Hepatocyte (in vitro differentiated cells): ENCODE results near the gene TF. TPM values are rescaled to one million over a fixed set of nuclear protein-coding genes. Genes with fewer than 3 reads are reported as not detected.

Experiments
- DNase-seq: peaks from one replicate; pipeline ENCODE4 v3.0.0-alpha.2; 2016; ENCODE audit warnings: low spot score
- H2AFZ ChIP-seq: fragments of 200-600 bp; sonication (generic); 2 replicates; pipeline ENCODE4 v1.6.0; 2016; ENCODE audit warnings: antibody characterized with exemption, mild to moderate bottlenecking
- H3K27ac ChIP-seq: fragments of 200-600 bp; sonication (generic); 2 replicates; pipeline ENCODE4 v1.5.1; 2016; ENCODE audit warnings: mild to moderate bottlenecking
- H3K27me3 ChIP-seq: fragments of 200-600 bp; sonication (generic); 2 replicates; pipeline ENCODE4 v1.6.1; 2016
- H3K36me3 ChIP-seq: fragments of 200-600 bp; sonication (generic); replicated peaks from 2 replicates; pipeline ENCODE4 v1.5.1; 2016; ENCODE audit warnings: low read depth; ENCODE audit not compliant: insufficient read depth
- H3K4me1 ChIP-seq: fragments of 200-600 bp; sonication (generic); 2 replicates; pipeline ENCODE4 v1.5.1; 2016; ENCODE audit warnings: mild to moderate bottlenecking, moderate library complexity; ENCODE audit not compliant: insufficient read depth
- H3K4me2 ChIP-seq: fragments of 200-600 bp; sonication (generic); 2 replicates; pipeline ENCODE4 v1.6.0; 2016
- H3K4me3 ChIP-seq: fragments of 200-600 bp; sonication (generic); 2 replicates; pipeline ENCODE4 v1.5.1; 2016; ENCODE audit warnings: mild to moderate bottlenecking
- H3K79me2 ChIP-seq: fragments of 200-600 bp; sonication (generic); 2 replicates; pipeline ENCODE4 v1.6.0; 2017; ENCODE audit warnings: mild to moderate bottlenecking
- H3K9me2 ChIP-seq: fragments of 200-600 bp; sonication (generic); replicated peaks from 2 replicates; pipeline ENCODE4 v1.6.0; 2017; ENCODE audit warnings: mild to moderate bottlenecking; ENCODE audit not compliant: insufficient read depth
- H3K9me3 ChIP-seq: fragments of 200-600 bp; sonication (generic); 2 replicates; pipeline ENCODE4 v1.5.1; 2016; ENCODE audit warnings: low read depth, mild to moderate bottlenecking
- H4K20me1 ChIP-seq: fragments of 200-600 bp; sonication (generic); 2 replicates; pipeline ENCODE4 v1.6.0; 2016; ENCODE audit warnings: mild to moderate bottlenecking; ENCODE audit not compliant: insufficient read depth, poor library complexity, severe bottlenecking
- EZH2 ChIP-seq: fragments of 200-600 bp; sonication (generic); IDR thresholded peaks from 2 replicates; pipeline ENCODE4 v1.6.1; 2016; ENCODE audit warnings: antibody characterized with exemption, mild to moderate bottlenecking, borderline replicate concordance
- EZH2phosphoT487 ChIP-seq: fragments of 200-600 bp; sonication (generic); IDR thresholded peaks from one replicate; pipeline ENCODE4 v1.6.1; 2018; ENCODE audit warnings: antibody characterized with exemption, mild to moderate bottlenecking, low read depth, moderate library complexity; ENCODE audit not compliant: unreplicated experiment, severe bottlenecking
- WGBS: methylation state at CpG from one replicate; pipeline ENCODE4 v1.1.6; 2016; ENCODE audit warnings: low lambda C conversion rate; ENCODE audit errors: missing lambda C conversion rate; 5-methylcytosine and 5-hydroxymethylcytosine counted together
- polyA plus RNA-seq: library from polyadenylated mRNA; unstranded; fragments of >200 nt; fragmentation: Nextera tagmentation; extraction: Ambion mirVana; gene quantifications from 2 replicates; pipeline ENCODE4 v1.2.1, GENCODE V29; 2016
- total RNA-seq: library from RNA; depleted of rRNA; stranded (reverse); fragments of >200 nt; gene quantifications from 2 replicates; pipeline ENCODE4 v1.2.3, GENCODE V29; 2014
- TF ChIP-seq, protein P1 (sequence below): fragments of 200-600 bp; sonication (generic); IDR thresholded peaks from 2 replicates; pipeline ENCODE4 v1.5.1; 2016; ENCODE audit warnings: antibody characterized with exemption, mild to moderate bottlenecking; ENCODE audit not compliant: poor library complexity

Gene TF
- total and polyA plus RNA-seq, 2 experiments from 2014 or later = 577 to 642 TPM

DNA sequence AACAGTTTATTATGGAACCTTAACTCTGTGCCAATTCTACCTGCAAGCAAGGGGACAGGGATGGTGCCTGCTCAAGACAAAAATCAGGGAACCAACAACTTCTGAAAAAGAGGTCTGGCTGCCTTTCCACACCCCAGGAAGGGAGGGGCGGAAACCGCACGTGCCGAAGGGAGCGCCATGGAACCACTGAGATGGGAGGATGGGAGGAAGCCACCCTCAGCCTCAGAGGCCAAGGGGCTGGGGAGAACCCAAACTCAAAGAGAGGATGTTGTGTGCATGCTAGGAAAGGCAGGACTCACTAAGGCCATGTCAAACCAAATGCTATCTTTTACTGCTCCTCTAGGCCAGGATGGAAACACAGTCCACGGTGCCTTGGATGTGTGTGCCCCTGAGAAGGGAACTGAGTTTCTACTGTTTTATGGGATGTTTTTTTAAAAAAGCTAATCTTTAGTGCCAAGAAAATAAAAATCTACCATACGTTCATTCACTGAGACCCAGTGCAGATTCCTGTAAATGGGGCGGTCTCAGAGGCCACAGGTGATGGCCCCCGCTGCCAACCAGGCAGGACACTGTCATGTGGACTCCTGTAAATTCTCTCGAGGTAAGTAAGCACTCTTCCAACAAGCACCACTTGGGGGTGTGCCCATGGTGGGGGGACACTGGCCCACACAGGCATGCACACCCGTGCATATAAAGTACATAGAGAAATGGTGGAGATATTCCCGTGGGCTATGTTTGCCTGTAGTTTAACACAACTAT is 80.0 kb downstream of the TF start:
- H4K20me1 ChIP-seq = no peaks in the 10 kb centered on the region
- no peaks in the 10 kb centered on the region for H3K9me2 ChIP-seq
- H3K27ac ChIP-seq = no peak overlapping the region
- H3K36me3 ChIP-seq = no peaks in the 10 kb centered on the region
- no peaks in the 10 kb centered on the region for H3K27me3 ChIP-seq
- H3K79me2 ChIP-seq = no peaks in the 10 kb centered on the region
- no peak overlapping the region for H2AFZ ChIP-seq
- DNase-seq = no peak
- no peak overlapping the region for H3K4me2 ChIP-seq
- no peaks in the 10 kb centered on the region for H3K4me1 ChIP-seq
- no peaks in the 10 kb centered on the region for H3K9me3 ChIP-seq
- 94% methylated on average over 12 of the region's 12 CpGs for WGBS
- TF ChIP-seq, protein P1, sequence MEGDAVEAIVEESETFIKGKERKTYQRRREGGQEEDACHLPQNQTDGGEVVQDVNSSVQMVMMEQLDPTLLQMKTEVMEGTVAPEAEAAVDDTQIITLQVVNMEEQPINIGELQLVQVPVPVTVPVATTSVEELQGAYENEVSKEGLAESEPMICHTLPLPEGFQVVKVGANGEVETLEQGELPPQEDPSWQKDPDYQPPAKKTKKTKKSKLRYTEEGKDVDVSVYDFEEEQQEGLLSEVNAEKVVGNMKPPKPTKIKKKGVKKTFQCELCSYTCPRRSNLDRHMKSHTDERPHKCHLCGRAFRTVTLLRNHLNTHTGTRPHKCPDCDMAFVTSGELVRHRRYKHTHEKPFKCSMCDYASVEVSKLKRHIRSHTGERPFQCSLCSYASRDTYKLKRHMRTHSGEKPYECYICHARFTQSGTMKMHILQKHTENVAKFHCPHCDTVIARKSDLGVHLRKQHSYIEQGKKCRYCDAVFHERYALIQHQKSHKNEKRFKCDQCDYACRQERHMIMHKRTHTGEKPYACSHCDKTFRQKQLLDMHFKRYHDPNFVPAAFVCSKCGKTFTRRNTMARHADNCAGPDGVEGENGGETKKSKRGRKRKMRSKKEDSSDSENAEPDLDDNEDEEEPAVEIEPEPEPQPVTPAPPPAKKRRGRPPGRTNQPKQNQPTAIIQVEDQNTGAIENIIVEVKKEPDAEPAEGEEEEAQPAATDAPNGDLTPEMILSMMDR = no peak
- no peak for TF ChIP-seq EZH2
- TF ChIP-seq EZH2phosphoT487 = no peak
- H3K4me3 ChIP-seq = no peak overlapping the region

DNA sequence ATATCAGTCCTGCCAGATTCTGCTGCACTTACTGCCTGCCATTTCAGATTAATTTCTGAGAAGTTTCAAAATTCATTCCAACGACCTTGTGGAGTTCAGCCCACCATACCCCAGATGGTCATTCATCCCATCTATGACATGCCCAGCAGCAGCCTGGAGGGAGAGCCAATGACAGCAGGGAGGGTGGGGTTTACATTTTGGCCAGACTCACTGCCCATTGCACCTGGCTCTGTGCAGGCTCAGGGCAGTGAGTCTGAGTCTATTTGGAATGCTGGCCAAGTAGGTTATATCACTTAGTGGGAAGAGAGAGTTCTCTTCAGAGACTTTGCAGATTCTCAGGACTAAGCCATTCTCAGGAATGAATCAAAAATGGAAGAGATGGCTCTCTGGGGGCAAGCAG is 80.9 kb downstream of the TF start:
- Histone ChIP-seq H2AFZ (no peak overlapping the region), H3K27me3 (no peaks in the 10 kb centered on the region), H3K4me2 (no peak overlapping the region), H3K9me3 (no peaks in the 10 kb centered on the region), H3K9me2 (no peaks in the 10 kb centered on the region), H3K4me1 (no peaks in the 10 kb centered on the region), H3K79me2 (no peaks in the 10 kb centered on the region), H3K36me3 (no peaks in the 10 kb centered on the region), H3K27ac (no peak overlapping the region), H4K20me1 (no peaks in the 10 kb centered on the region), H3K4me3 (no peak overlapping the region)
- DNase-seq = no peak
- WGBS = 72% methylated on average over 1 of the region's 1 CpG
- no peak for TF ChIP-seq EZH2phosphoT487

DNA sequence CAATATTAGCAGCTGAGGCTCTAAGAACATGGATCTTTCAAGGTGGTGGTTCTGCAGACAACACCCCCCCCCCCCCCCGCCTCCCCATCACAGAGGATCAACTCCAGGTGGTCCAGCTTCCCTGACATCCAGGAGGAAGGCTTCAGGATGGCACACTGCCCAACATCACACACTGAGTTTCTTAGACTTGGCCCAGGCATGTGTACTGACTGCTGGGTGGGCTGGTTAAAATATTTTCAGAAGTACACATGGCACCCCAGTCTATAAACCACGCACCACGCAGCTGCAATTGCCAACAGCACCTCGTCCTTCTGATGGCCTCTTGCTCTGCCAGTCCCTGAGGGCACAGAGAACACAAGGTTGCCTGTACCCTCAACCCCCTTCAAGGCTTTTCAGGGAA is 81.5 kb downstream of the TF start:
- no peaks in the 10 kb centered on the region for H3K79me2 ChIP-seq
- TF ChIP-seq EZH2 (no peak), EZH2phosphoT487 (no peak)
- TF ChIP-seq, protein P1 = no peak

GRCh38 chr3:133828576-133829309 is 82.5 kb downstream of the TF start:
- no peaks in the 10 kb centered on the region for H3K36me3 ChIP-seq
- no peaks in the 10 kb centered on the region for H3K9me2 ChIP-seq
- no peak overlapping the region for H3K4me3 ChIP-seq
- H4K20me1 ChIP-seq = no peaks in the 10 kb centered on the region
- no peak overlapping the region for H3K27ac ChIP-seq
- H3K9me3 ChIP-seq = no peaks in the 10 kb centered on the region
- DNase-seq = no peak
- no peak overlapping the region for H2AFZ ChIP-seq
- H3K4me1 ChIP-seq = no peaks in the 10 kb centered on the region
- H3K79me2 ChIP-seq = no peaks in the 10 kb centered on the region
- TF ChIP-seq EZH2 = no peak
- no peaks in the 10 kb centered on the region for H3K27me3 ChIP-seq
- H3K4me2 ChIP-seq = no peak overlapping the region
- WGBS = 85% methylated on average over 12 of the region's 12 CpGs

More for the DNA sequence above, 81.5 kb downstream of the TF start:
- Histone ChIP-seq H3K27me3 (no peaks in the 10 kb centered on the region), H3K27ac (no peak overlapping the region), H3K36me3 (no peaks in the 10 kb centered on the region), H4K20me1 (no peaks in the 10 kb centered on the region), H3K4me1 (no peaks in the 10 kb centered on the region), H2AFZ (no peak overlapping the region), H3K4me3 (no peak overlapping the region), H3K4me2 (no peak overlapping the region), H3K9me2 (no peaks in the 10 kb centered on the region), H3K9me3 (no peaks in the 10 kb centered on the region)
- no peak for DNase-seq
- 82% methylated on average over 4 of the region's 4 CpGs for WGBS
